GM19438 (cell line): ENCODE measurements around the gene CYP20A1.

Source experiments
- ATAC-seq: cut with Tn5 transposase; IDR thresholded peaks from one replicate; pipeline ENCODE4 v1.9.1; 2021; ENCODE audit warnings: low read depth; ENCODE audit not compliant: unreplicated experiment

Gene CYP20A1

DNA sequence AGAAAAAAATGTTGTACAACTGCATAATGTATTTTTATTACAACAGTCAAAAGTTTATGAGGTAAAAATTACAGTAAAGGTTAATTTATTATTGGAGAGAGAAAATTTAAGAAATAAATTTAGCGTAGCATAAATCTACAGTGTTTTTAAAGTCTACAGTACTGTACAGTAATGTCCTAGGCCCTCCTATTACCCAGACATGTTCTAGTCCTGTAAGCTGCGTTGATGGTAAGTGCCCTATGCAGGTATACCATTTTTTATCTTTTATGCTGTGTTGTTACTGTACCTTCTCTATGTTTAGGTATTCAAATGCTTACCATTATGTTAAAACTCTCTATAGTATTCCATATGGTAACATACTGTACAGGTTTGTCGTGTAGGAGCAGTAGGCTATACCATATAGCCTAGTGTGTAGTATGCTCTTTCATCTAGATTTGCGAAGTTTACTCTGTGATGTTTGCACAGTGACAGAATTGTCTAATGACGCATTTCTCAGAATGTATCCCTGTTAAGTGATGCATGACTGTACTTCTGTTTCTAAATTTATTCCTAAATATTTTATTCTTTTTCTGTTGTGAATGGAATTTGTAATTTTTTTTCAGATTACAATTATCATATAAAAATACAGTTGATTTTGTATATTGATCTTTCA, 113.9 kb downstream of the CYP20A1 start:
- no peak for ATAC-seq

DNA sequence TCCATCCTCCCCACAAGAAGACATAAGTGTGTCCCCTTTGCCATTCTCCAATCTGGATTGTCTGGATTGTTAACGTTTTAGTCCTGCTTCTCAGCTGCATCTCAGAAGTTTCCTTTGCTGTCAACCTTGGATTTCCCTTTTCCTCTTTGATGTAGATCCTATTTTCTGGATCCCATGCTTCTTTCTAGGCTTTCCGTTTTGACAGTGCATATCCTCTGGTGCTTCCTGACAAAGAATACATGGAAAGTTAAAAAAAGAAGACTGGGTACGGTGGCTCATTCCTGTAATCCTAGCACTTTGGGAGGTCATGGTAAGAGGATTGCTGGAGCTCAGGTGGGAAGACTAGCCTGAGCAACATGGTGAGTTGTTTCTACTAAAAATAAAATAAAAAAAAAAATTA, 116.1 kb downstream of the CYP20A1 start:
- ATAC-seq: no peak
